H9 (cell line): ENCODE data around the gene CFDP1. TPM values are rescaled to one million over a fixed set of nuclear protein-coding genes. Genes with fewer than 3 reads are reported as not detected.

Experiments
- DNase-seq: peaks from one replicate; pipeline ENCODE4 v3.0.0-alpha.2; 2017
- H2AFZ ChIP-seq: one replicate; pipeline ENCODE4 v1.6.1; 2013; ENCODE audit warnings: mild to moderate bottlenecking, low read length, control low read depth, moderate library complexity
- H2AK5ac ChIP-seq: 2 replicates; pipeline ENCODE4 v1.6.1; 2013; ENCODE audit warnings: low read length, control low read depth, mixed read lengths; ENCODE audit not compliant: insufficient read length
- H2BK120ac ChIP-seq: one replicate; pipeline ENCODE4 v1.6.1; 2013; ENCODE audit warnings: low read depth, mild to moderate bottlenecking, low read length, control low read depth, inconsistent platforms; ENCODE audit not compliant: poor library complexity, severe bottlenecking
- H2BK12ac ChIP-seq: 2 replicates; pipeline ENCODE4 v1.6.1; 2013; ENCODE audit warnings: low read length, control low read depth, mixed read lengths, low read depth; ENCODE audit not compliant: insufficient read length
- H2BK15ac ChIP-seq: 2 replicates; pipeline ENCODE4 v1.6.1; 2013; ENCODE audit warnings: low read depth, low read length, control low read depth
- H2BK20ac ChIP-seq: one replicate; pipeline ENCODE4 v1.6.1; 2013; ENCODE audit warnings: low read depth, mild to moderate bottlenecking, low read length, control low read depth, inconsistent platforms; ENCODE audit not compliant: poor library complexity, severe bottlenecking
- H2BK5ac ChIP-seq: 2 replicates; pipeline ENCODE4 v1.6.1; 2013; ENCODE audit warnings: low read length, control low read depth, mixed read lengths; ENCODE audit not compliant: insufficient read length
- H3K14ac ChIP-seq: 2 replicates; pipeline ENCODE4 v1.6.1; 2013; ENCODE audit warnings: low read length, control low read depth; ENCODE audit not compliant: insufficient read depth
- H3K18ac ChIP-seq: 2 replicates; pipeline ENCODE4 v1.6.1; 2013; ENCODE audit warnings: low read depth, mild to moderate bottlenecking, mixed read lengths, low read length, control low read depth; ENCODE audit not compliant: insufficient read length
- H3K23ac ChIP-seq: 2 replicates; pipeline ENCODE4 v1.6.1; 2013; ENCODE audit warnings: low read length, control low read depth, mixed read lengths, low read depth; ENCODE audit not compliant: insufficient read length
- H3K23me2 ChIP-seq: 2 replicates; pipeline ENCODE4 v1.6.1; 2013; ENCODE audit warnings: low read depth, mild to moderate bottlenecking, mixed read lengths, low read length, control low read depth; ENCODE audit not compliant: insufficient read length, poor library complexity, severe bottlenecking
- H3K27ac ChIP-seq: 2 replicates; pipeline ENCODE4 v1.5.1; 2013; ENCODE audit warnings: low read length, control low read depth, mixed read lengths, low read depth; ENCODE audit not compliant: insufficient read length
- H3K27me3 ChIP-seq: 2 replicates; pipeline ENCODE4 v1.6.1; 2013; ENCODE audit warnings: low read length, control low read depth, inconsistent platforms; ENCODE audit not compliant: insufficient read depth
- H3K4ac ChIP-seq: 2 replicates; pipeline ENCODE4 v1.6.1; 2013; ENCODE audit warnings: low read depth, mild to moderate bottlenecking, control low read depth, inconsistent platforms, low read length, moderate library complexity
- H3K4me1 ChIP-seq: 2 replicates; pipeline ENCODE4 v1.6.1; 2013; ENCODE audit warnings: low read length, control low read depth, inconsistent platforms; ENCODE audit not compliant: insufficient read depth
- H3K4me2 ChIP-seq: 2 replicates; pipeline ENCODE4 v1.6.1; 2013; ENCODE audit warnings: low read length, control low read depth, mixed read lengths; ENCODE audit not compliant: insufficient read length, insufficient read depth
- H3K56ac ChIP-seq: 2 replicates; pipeline ENCODE4 v1.6.1; 2013; ENCODE audit warnings: low read depth, mild to moderate bottlenecking, mixed read lengths, low read length, control low read depth; ENCODE audit not compliant: insufficient read length
- H3K79me1 ChIP-seq: 2 replicates; pipeline ENCODE4 v1.6.1; 2013; ENCODE audit warnings: low read depth, mild to moderate bottlenecking, moderate library complexity, low read length, control low read depth, inconsistent platforms; ENCODE audit not compliant: insufficient read depth, poor library complexity, severe bottlenecking
- H3K79me2 ChIP-seq: 2 replicates; pipeline ENCODE4 v1.6.1; 2013; ENCODE audit warnings: low read length, control low read depth, inconsistent platforms; ENCODE audit not compliant: insufficient read depth
- H3K9ac ChIP-seq: 2 replicates; pipeline ENCODE4 v1.6.1; 2013; ENCODE audit warnings: low read length, control low read depth, mixed read lengths; ENCODE audit not compliant: insufficient read length; ENCODE audit errors: extremely low read depth
- H3K9me3 ChIP-seq: one replicate; pipeline ENCODE4 v1.6.1; 2013; ENCODE audit warnings: low read depth, low read length, inconsistent platforms; ENCODE audit not compliant: control insufficient read depth
- H3T11ph ChIP-seq: one replicate; pipeline ENCODE4 v1.6.1; 2013; ENCODE audit warnings: mild to moderate bottlenecking, low read length, control low read depth, inconsistent platforms
- H4K20me1 ChIP-seq: one replicate; pipeline ENCODE4 v1.6.1; 2013; ENCODE audit not compliant: control insufficient read depth, insufficient read length, insufficient read depth
- H4K5ac ChIP-seq: 2 replicates; pipeline ENCODE4 v1.6.1; 2013; ENCODE audit warnings: low read depth, mild to moderate bottlenecking, mixed read lengths, low read length, control low read depth; ENCODE audit not compliant: insufficient read length
- H4K8ac ChIP-seq: replicated peaks from 2 replicates; pipeline ENCODE4 v1.6.1; 2013; ENCODE audit warnings: low read length, control low read depth, mixed read lengths, low read depth; ENCODE audit not compliant: insufficient read length
- H4K91ac ChIP-seq: 2 replicates; pipeline ENCODE4 v1.6.1; 2013; ENCODE audit warnings: low read depth, mild to moderate bottlenecking, moderate library complexity, mixed read lengths, low read length, control low read depth; ENCODE audit not compliant: insufficient read length
- H3K27ac Mint-ChIP-seq, 3 experiments: 2 replicates in 2 of 3; 3 replicates in 1 of 3; pipeline ENCODE4 v1.8.0; 2020 to 2021; ENCODE audit warnings: mixed read lengths in 3 of 3, mild to moderate bottlenecking in 1 of 3, moderate library complexity in 1 of 3
- H3K27me3 Mint-ChIP-seq: 2 replicates; pipeline ENCODE4 v1.8.0; 2021; ENCODE audit warnings: low read depth, mild to moderate bottlenecking, moderate library complexity, mixed read lengths
- H3K36me3 Mint-ChIP-seq, 3 experiments: 2 replicates in 2 of 3; 3 replicates in 1 of 3; pipeline ENCODE4 v1.8.0; 2020 to 2021; ENCODE audit warnings: low read depth in 3 of 3, mixed read lengths in 3 of 3; ENCODE audit not compliant: insufficient read depth in 1 of 3
- H3K4me1 Mint-ChIP-seq, 2 experiments: 2 replicates each; pipeline ENCODE4 v1.8.0; 2020; ENCODE audit warnings: mixed read lengths in 2 of 2
- H3K4me3 Mint-ChIP-seq, 2 experiments: 2 replicates in 1 of 2; 3 replicates in 1 of 2; pipeline ENCODE4 v1.8.0; 2020 to 2021; ENCODE audit warnings: mild to moderate bottlenecking in 2 of 2, mixed read lengths in 2 of 2, moderate library complexity in 1 of 2
- H3K9me3 Mint-ChIP-seq, 2 experiments: 2 replicates in 1 of 2; 3 replicates in 1 of 2; pipeline ENCODE4 v1.8.0; 2020; ENCODE audit warnings: mild to moderate bottlenecking in 2 of 2, mixed read lengths in 2 of 2, moderate library complexity in 1 of 2
- CTCF ChIP-seq: fragments of 200-600 bp; sonication (generic); conservative IDR thresholded peaks from 3 replicates; pipeline ENCODE4 v1.8.0; 2021; ENCODE audit warnings: antibody characterized with exemption, mild to moderate bottlenecking
- WGBS: extraction: QIAGEN DNeasy Blood & Tissue Kit; methylation state at CpG from one replicate; pipeline ENCODE4 v1.1.7; 2013; ENCODE audit warnings: missing lambda C conversion rate, low lambda C conversion rate, mixed read lengths; ENCODE audit not compliant: insufficient read length; ENCODE audit errors: extremely low coverage; 5-methylcytosine and 5-hydroxymethylcytosine counted together
- total RNA-seq: library from RNA; stranded (reverse); gene quantifications from 2 replicates; pipeline ENCODE4 v1.2.1, GENCODE V29; 2021

The CFDP1 gene
- total RNA-seq, 1 experiment from 2014 or later, result 89.2 TPM

- DNase-seq, result no peak
- peaks cover 28% of the 10 kb centered on the region; the same call in 1 of the 2 replicates for H3K79me2 ChIP-seq
- no peak for TF ChIP-seq CTCF
- no peak overlapping the region for H4K5ac ChIP-seq
- no peak overlapping the region for H2BK20ac ChIP-seq
- no peaks in the 10 kb centered on the region for H3K9me3 Mint-ChIP-seq
- no peak overlapping the region for H3T11ph ChIP-seq
- no peak overlapping the region for H2AFZ ChIP-seq
- no peak overlapping the region for H3K18ac ChIP-seq
- H2AK5ac ChIP-seq, result no peak overlapping the region
- H2BK5ac ChIP-seq, result no peak overlapping the region
- peak overlapping the region; percentile 81 to 88 for H3K4me3 Mint-ChIP-seq
- no CpG with 5 or more reads among the region's 14 CpGs for WGBS
- H3K79me1 ChIP-seq, result peaks cover 10% of the 10 kb centered on the region
- no peak overlapping the region; a peak in 1 of 7 replicates for H3K27ac Mint-ChIP-seq
- peaks cover 6% of the 10 kb centered on the region for H4K20me1 ChIP-seq
- peak overlapping the region; percentile 70 for H3K4me2 ChIP-seq
- no peak overlapping the region for H3K23ac ChIP-seq
- no peaks in the 10 kb centered on the region; the same call in 1 of the 2 replicates for H3K4me1 ChIP-seq
- no peak overlapping the region for H3K56ac ChIP-seq
- H2BK15ac ChIP-seq, result no peak overlapping the region
- H3K9ac ChIP-seq, result peak overlapping the region; percentile 69
- peaks cover 13% of the 10 kb centered on the region for H3K23me2 ChIP-seq
- peaks cover 39 to 41% of the 10 kb centered on the region in 2 experiments for H3K4me1 Mint-ChIP-seq
- no peak overlapping the region for H4K8ac ChIP-seq
- H3K27ac ChIP-seq, result no peak overlapping the region
- no peaks in the 10 kb centered on the region for H3K27me3 Mint-ChIP-seq
- H3K36me3 Mint-ChIP-seq, result peaks cover 3 to 6% (median 5%) of the 10 kb centered on the region in 3 experiments; a peak in 4 of 7 replicates
- no peak overlapping the region for H2BK120ac ChIP-seq
- no peak overlapping the region for H4K91ac ChIP-seq
- H3K14ac ChIP-seq, result no peak overlapping the region; the same call in 1 of the 2 replicates
- H3K27me3 ChIP-seq, result no peaks in the 10 kb centered on the region
- no peak overlapping the region for H3K4ac ChIP-seq
- no peaks in the 10 kb centered on the region for H3K9me3 ChIP-seq
- no peak overlapping the region for H2BK12ac ChIP-seq
Measured at GRCh38 chr16:75264457-75264998, 168.8 kb downstream of the CFDP1 start.
